GM18867 (cell line): ENCODE results near the gene ASRGL1.

ENCODE experiments used
- ATAC-seq: cut with Tn5 transposase; IDR thresholded peaks from one replicate; pipeline ENCODE4 v1.9.1; 2021; ENCODE audit warnings: mild to moderate bottlenecking, moderate library complexity; ENCODE audit not compliant: unreplicated experiment

Gene ASRGL1

GRCh38 chr11:62438641-62439040 is 101.4 kb downstream of the ASRGL1 start:
- no peak for ATAC-seq

- ATAC-seq = no peak
Observed at GRCh38 chr11:62439785-62440602, 102.7 kb downstream of the ASRGL1 start.
